ENCODE data around the gene CCDC187.

CCDC187 gene

GRCh38 chr9:136311051-136312008, 7.4 kb upstream of the CCDC187 start:
- ATAC-seq (no peak), DNase-seq (no peak)

GRCh38 chr9:136310273-136311030, 6.6 kb upstream of the CCDC187 start:
- ATAC-seq (no peak), DNase-seq (no peak)

GRCh38 chr9:136309806-136310220, 5.9 kb upstream of the CCDC187 start:
- DNase-seq, result no peak
- no peak for ATAC-seq

GRCh38 chr9:136309101-136309801, 5.4 kb upstream of the CCDC187 start:
- no peak for ATAC-seq
- no peak for DNase-seq

- ATAC-seq (no peak), DNase-seq (no peak)
Observed at GRCh38 chr9:136308702-136309053, 4.8 kb upstream of the CCDC187 start.

GRCh38 chr9:136308006-136308701, 4.3 kb upstream of the CCDC187 start:
- no peak for DNase-seq
- no peak for ATAC-seq

GRCh38 chr9:136307215-136307750, 3.4 kb upstream of the CCDC187 start:
- ATAC-seq, result no peak
- DNase-seq, result no peak

- peak; percentile 42 for ATAC-seq
- no peak for DNase-seq
Observed at GRCh38 chr9:136306211-136307208, 2.6 kb upstream of the CCDC187 start.

- DNase-seq (no peak), ATAC-seq (no peak)
Observed at GRCh38 chr9:136305804-136306203, 1.9 kb upstream of the CCDC187 start.

- DNase-seq (no peak), ATAC-seq (no peak)
Observed at GRCh38 chr9:136304981-136305380, 1.1 kb upstream of the CCDC187 start.

GRCh38 chr9:136304456-136304855, 562 bp upstream of the CCDC187 start:
- DNase-seq, result no peak
- no peak for ATAC-seq

GRCh38 chr9:136303066-136303824, 649 bp downstream of the CCDC187 start:
- DNase-seq (no peak), ATAC-seq (no peak)

- DNase-seq (no peak), ATAC-seq (no peak)
Observed at GRCh38 chr9:136302527-136302926, 1.4 kb downstream of the CCDC187 start.

GRCh38 chr9:136300866-136301265, 3.0 kb downstream of the CCDC187 start:
- DNase-seq (no peak), ATAC-seq (no peak)

GRCh38 chr9:136300016-136300545, 3.8 kb downstream of the CCDC187 start:
- no peak for DNase-seq
- no peak for ATAC-seq

- ATAC-seq, result no peak
- no peak for DNase-seq
Observed at GRCh38 chr9:136299541-136299940, 4.4 kb downstream of the CCDC187 start.

- no peak for DNase-seq
- ATAC-seq, result no peak
Observed at GRCh38 chr9:136299116-136299515, 4.8 kb downstream of the CCDC187 start.

- DNase-seq, result no peak
- no peak for ATAC-seq
Observed at GRCh38 chr9:136297766-136298735, 5.8 kb downstream of the CCDC187 start.

All from stimulated activated naive CD8-positive, alpha-beta T cell treated with anti-CD3 and anti-CD28 coated beads, Interleukin-15, Interleukin-2, amounts not matched to agents 100 U/mL and 50 U/mL, for 24 hours (primary cell).